ENCODE data around the gene CERS6. TPM values are rescaled to one million over a fixed set of nuclear protein-coding genes. Genes with fewer than 3 reads are reported as not detected.

Gene CERS6
- total and polyA plus RNA-seq, 10 of the 15 experiments (the other 5 are each of a cell fraction or from before 2014, with no cell fraction given), result 1.3 to 20.4 (median 14.1) TPM

- TF ChIP-seq ZNF687 (IDR thresholded peaks at IDR 0.05), result no peak
- no peak for TF ChIP-seq POLR2A (IDR thresholded peaks at IDR 0.05; ENCODE audit: low read depth, low read length)
These were observed 359.2 kb downstream of the CERS6 start (continued) for GRCh38 chr2:168814939-168815907.

- Histone ChIP-seq H3K27ac (ENCODE audit: control insufficient read depth, insufficient read depth) (no peak overlapping the region), H3K36me3 (ENCODE audit: control insufficient read depth in 2 of 2, insufficient read depth in 2 of 2, low read length in 1 of 2) (no peaks in the 10 kb centered on the region), H4K20me1 (ENCODE audit: control insufficient read depth, insufficient read depth) (no peaks in the 10 kb centered on the region; the same call in 1 of the 2 replicates), H2AFZ (ENCODE audit: control insufficient read depth, low read depth, low read length) (no peak overlapping the region), H3K4me3 (no peak overlapping the region), H3K27me3 (replicated peaks in 1 of 2; ENCODE audit: control insufficient read depth in 2 of 2, insufficient read depth in 2 of 2, low read length in 1 of 2) (peaks cover 1 to 5% of the 10 kb centered on the region in 2 experiments; a peak in 2 of 4 replicates), H3K9me3 (replicated peaks; ENCODE audit: control insufficient read depth, insufficient read depth, low read length) (no peaks in the 10 kb centered on the region), H3K79me2 (ENCODE audit: control insufficient read depth, insufficient read depth, low read length) (no peaks in the 10 kb centered on the region), H3K9ac (ENCODE audit: control insufficient read depth, insufficient read depth, low read length) (no peak overlapping the region), H3K4me2 (ENCODE audit: control insufficient read depth, insufficient read depth) (no peak overlapping the region), H3K4me1 (ENCODE audit: control insufficient read depth, insufficient read depth, low read length) (no peaks in the 10 kb centered on the region)
- ChIA-PET SMC1A (ENCODE audit: uncharacterized antibody, unreplicated experiment) (no interaction called here), CTCF (no interaction called here), RAD21 (ENCODE audit: unreplicated experiment) (no interaction called here), POLR2A (no interaction called here)
- no peak for TF ChIP-seq NR2C2 (IDR thresholded peaks at IDR 0.05; ENCODE audit: borderline replicate concordance, control insufficient read depth, insufficient read length, low read depth)
- TF ChIP-seq NKRF (conservative IDR thresholded peaks at IDR 0.05), result no peak
- TF ChIP-seq GABPA (IDR thresholded peaks at IDR 0.05; ENCODE audit: low read depth), result no peak
- BruUV-seq (replicated peaks), result no TSS peak
- ATAC-seq (no peak), FAIRE-seq (no peak), DNase-seq (ENCODE audit: low read depth, low spot score) (no peak)
- in situ Hi-C loops (cut with MboI), result no loop called here
- WGBS (ENCODE audit: insufficient coverage, insufficient replicate concordance, low lambda C conversion rate, missing lambda C conversion rate), result 24% methylated on average over 3 of the region's 3 CpGs
- intact Hi-C loops (cut with micrococcal nuclease; ENCODE audit: unreplicated experiment), result no loop called here
These were observed 360.3 kb downstream of the CERS6 start for GRCh38 chr2:168816369-168816768.

Measured in GM12878 (cell line).